KMS-11 (cell line): ENCODE measurements around the gene MFN1.

ENCODE experiments used
- H2AFZ ChIP-seq: fragments of 200-600 bp; sonication (generic); 2 replicates; pipeline ENCODE4 v1.6.1; 2016; ENCODE audit warnings: antibody characterized with exemption, mixed run types, low read depth
- H3K27ac ChIP-seq: fragments of 200-600 bp; sonication (generic); 2 replicates; pipeline ENCODE4 v1.6.1; 2016; ENCODE audit warnings: mild to moderate bottlenecking, mixed run types
- H3K27me3 ChIP-seq: fragments of 200-600 bp; sonication (generic); 2 replicates; pipeline ENCODE4 v1.6.1; 2017; ENCODE audit warnings: mild to moderate bottlenecking, low read depth, mixed run types, moderate library complexity; ENCODE audit not compliant: insufficient read depth
- H3K36me3 ChIP-seq: fragments of 200-600 bp; sonication (generic); 2 replicates; pipeline ENCODE4 v1.6.1; 2017; ENCODE audit warnings: mild to moderate bottlenecking, mixed run types; ENCODE audit not compliant: insufficient read depth
- H3K4me1 ChIP-seq: fragments of 200-600 bp; sonication (generic); 2 replicates; pipeline ENCODE4 v1.6.1; 2016; ENCODE audit warnings: mild to moderate bottlenecking, low read depth, mixed run types; ENCODE audit not compliant: poor library complexity, severe bottlenecking
- H3K4me2 ChIP-seq: fragments of 200-600 bp; sonication (generic); 2 replicates; pipeline ENCODE4 v1.7.0; 2016; ENCODE audit warnings: mild to moderate bottlenecking, mixed run types
- H3K4me3 ChIP-seq: fragments of 200-600 bp; sonication (generic); IDR thresholded peaks from 2 replicates; pipeline ENCODE4 v1.6.1; 2017; ENCODE audit warnings: low read depth, low read length, mixed read lengths; ENCODE audit not compliant: insufficient read depth
- H3K79me2 ChIP-seq: fragments of 200-600 bp; sonication (generic); 2 replicates; pipeline ENCODE4 v1.6.1; 2016; ENCODE audit warnings: low read depth, mixed run types; ENCODE audit not compliant: insufficient read depth
- H3K9ac ChIP-seq: fragments of 200-600 bp; sonication (generic); 2 replicates; pipeline ENCODE4 v1.6.1; 2016; ENCODE audit warnings: mild to moderate bottlenecking, mixed run types
- H4K20me1 ChIP-seq: fragments of 200-600 bp; sonication (generic); 2 replicates; pipeline ENCODE4 v1.6.1; 2016; ENCODE audit warnings: mild to moderate bottlenecking, mixed run types; ENCODE audit not compliant: insufficient read depth
- TF ChIP-seq, protein P1 (sequence below): fragments of 200-600 bp; sonication (generic); conservative IDR thresholded peaks from 2 replicates; pipeline ENCODE4 v1.6.1; 2017; ENCODE audit warnings: low read depth, mild to moderate bottlenecking, antibody characterized with exemption, low read length, moderate library complexity, mixed read lengths

The MFN1 gene

DNA sequence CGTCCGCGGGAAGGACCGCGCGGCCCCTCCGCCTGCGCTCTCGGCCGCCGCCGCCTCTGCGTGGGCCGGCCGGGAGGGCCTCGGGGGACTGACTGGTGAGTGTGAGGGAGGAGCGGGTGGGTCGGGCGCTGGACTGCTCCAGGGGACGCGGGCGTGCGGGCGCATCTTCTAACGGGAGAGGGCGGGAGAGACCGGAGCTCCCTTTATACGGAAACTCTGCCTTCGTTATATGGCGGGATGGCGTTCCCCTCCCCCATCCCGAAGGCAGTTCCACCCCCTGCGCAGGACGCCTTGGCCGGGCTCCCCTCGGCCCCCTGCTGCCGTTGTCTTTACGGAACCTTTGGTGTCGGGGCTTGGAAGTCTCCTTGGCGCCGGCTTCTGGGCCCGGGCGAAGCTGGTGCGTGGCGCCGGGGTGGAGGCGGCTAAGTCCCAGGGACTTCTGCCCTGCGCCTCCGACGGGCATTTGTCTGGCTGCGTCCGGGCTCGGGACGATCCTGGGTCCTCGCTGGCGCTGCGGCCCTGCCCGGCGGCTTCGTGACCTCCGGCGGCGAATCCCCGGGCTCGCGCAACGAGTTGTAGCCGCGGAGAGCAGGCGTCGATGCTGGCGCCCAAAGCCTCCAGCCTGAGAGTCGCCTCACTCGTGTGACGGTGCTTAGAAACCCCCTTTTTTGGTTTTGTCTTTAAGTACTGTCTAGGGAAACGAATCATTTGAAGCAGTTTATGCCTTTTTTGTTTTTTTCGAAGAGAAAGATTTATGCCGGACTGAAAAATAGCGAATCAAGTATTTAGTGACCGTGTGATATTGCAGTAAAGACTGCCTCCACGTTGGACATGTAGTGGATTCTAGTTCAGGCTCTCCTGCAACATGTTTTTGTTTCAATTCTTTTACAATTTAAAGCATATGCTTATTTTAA, 24.1 kb upstream of the MFN1 start:
- Histone ChIP-seq H3K27me3 (no peaks in the 10 kb centered on the region), H3K4me3 (peak overlapping the region; percentile 64), H3K27ac (peak overlapping the region; percentile 86), H3K9ac (peak overlapping the region; percentile 92), H3K79me2 (peaks cover 53% of the 10 kb centered on the region), H2AFZ (peak overlapping the region; percentile 98), H4K20me1 (no peaks in the 10 kb centered on the region), H3K36me3 (peaks cover 8% of the 10 kb centered on the region; the same call in 1 of the 2 replicates), H3K4me1 (peaks cover 33% of the 10 kb centered on the region), H3K4me2 (peak overlapping the region; percentile 58)
- TF ChIP-seq, protein P1, sequence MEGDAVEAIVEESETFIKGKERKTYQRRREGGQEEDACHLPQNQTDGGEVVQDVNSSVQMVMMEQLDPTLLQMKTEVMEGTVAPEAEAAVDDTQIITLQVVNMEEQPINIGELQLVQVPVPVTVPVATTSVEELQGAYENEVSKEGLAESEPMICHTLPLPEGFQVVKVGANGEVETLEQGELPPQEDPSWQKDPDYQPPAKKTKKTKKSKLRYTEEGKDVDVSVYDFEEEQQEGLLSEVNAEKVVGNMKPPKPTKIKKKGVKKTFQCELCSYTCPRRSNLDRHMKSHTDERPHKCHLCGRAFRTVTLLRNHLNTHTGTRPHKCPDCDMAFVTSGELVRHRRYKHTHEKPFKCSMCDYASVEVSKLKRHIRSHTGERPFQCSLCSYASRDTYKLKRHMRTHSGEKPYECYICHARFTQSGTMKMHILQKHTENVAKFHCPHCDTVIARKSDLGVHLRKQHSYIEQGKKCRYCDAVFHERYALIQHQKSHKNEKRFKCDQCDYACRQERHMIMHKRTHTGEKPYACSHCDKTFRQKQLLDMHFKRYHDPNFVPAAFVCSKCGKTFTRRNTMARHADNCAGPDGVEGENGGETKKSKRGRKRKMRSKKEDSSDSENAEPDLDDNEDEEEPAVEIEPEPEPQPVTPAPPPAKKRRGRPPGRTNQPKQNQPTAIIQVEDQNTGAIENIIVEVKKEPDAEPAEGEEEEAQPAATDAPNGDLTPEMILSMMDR, result no peak

DNA sequence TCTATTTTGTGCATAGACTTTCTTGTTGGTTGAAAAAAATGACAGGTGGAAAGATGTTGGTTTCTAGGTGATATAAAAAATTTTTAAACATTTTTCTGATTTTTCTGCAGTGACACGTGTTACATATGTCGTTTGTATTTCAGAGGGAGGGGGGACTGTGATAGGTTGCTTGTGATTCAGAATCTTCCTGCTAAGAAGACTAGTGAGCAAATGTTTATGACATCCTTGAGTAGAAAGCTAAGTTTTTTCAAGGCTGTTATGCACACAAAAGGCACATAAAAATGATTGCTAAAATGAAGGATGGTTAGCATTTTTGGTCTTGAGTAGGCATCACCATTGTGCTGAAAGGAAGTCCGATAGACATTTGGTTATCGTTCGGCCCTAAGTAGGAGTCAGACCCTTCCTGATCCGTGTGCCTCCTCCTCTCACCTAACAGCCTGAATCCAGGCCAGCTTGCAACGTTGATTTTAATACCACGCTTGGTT, 23.2 kb upstream of the MFN1 start:
- Histone ChIP-seq H3K9ac (peak overlapping the region; percentile 92), H3K4me1 (peaks cover 33% of the 10 kb centered on the region), H3K27me3 (no peaks in the 10 kb centered on the region), H3K79me2 (peaks cover 54% of the 10 kb centered on the region), H2AFZ (0 out of 2 replicates have a peak overlapping the region, but pooled peaks have one; percentile 98), H3K36me3 (peaks cover 13% of the 10 kb centered on the region; the same call in 1 of the 2 replicates), H3K27ac (peak overlapping the region; percentile 86), H3K4me3 (no peak overlapping the region), H4K20me1 (no peaks in the 10 kb centered on the region), H3K4me2 (peak overlapping the region; percentile 58)
- TF ChIP-seq, protein P1, result no peak

DNA sequence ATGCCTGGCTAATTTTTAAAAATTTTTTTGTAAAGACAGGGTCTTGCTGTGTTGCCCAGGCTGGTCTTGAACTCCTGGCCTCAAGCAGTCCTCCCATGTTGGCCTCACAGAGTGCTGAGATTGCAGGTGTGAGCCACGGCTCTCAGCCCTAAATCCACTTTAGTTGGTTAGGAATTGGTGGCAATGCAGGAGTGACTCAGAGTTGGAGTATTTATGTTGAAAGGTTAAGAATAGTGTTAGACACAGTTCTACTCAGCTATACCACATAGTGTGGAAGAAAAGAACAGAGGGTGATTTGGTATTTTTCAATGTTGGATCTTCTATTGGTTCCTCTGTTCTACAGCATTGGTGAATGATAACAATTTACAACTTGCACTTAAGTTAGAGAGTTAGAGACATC, 17.1 kb upstream of the MFN1 start:
- Histone ChIP-seq H3K4me1 (peaks cover 5% of the 10 kb centered on the region), H3K4me3 (no peak overlapping the region), H3K79me2 (peaks cover 31% of the 10 kb centered on the region), H2AFZ (no peak overlapping the region), H3K9ac (no peak overlapping the region), H4K20me1 (no peaks in the 10 kb centered on the region), H3K27ac (no peak overlapping the region), H3K36me3 (peaks cover 16% of the 10 kb centered on the region; the same call in 1 of the 2 replicates), H3K27me3 (no peaks in the 10 kb centered on the region), H3K4me2 (no peak overlapping the region)
- TF ChIP-seq, protein P1, result no peak

DNA sequence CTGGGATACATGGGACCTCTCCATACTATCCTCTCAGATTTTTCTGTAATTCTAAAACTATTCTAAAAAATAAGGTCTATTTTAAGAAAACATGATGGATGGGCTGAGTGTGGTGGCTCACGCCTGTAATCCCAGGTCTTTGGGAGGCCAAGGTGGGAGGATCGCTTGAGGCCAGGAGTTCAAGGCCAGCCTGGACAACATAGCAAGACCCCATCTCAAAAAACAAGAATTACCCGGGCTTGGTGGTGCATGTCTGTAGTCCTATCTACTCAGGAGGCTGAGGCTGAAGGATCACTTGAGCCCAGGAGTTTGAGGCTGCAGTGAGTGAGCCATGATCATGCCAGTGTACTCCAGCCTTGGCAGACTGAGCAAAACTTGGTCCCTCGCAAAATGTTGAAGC, 15.3 kb upstream of the MFN1 start:
- H3K9ac ChIP-seq, result no peak overlapping the region
- no peak overlapping the region for H3K4me2 ChIP-seq
- H3K36me3 ChIP-seq, result peaks cover 16% of the 10 kb centered on the region; the same call in 1 of the 2 replicates
- no peak overlapping the region for H3K4me3 ChIP-seq
- H2AFZ ChIP-seq, result no peak overlapping the region
- H3K79me2 ChIP-seq, result peaks cover 13% of the 10 kb centered on the region
- H4K20me1 ChIP-seq, result no peaks in the 10 kb centered on the region
- H3K4me1 ChIP-seq, result no peaks in the 10 kb centered on the region
- no peaks in the 10 kb centered on the region for H3K27me3 ChIP-seq
- H3K27ac ChIP-seq, result no peak overlapping the region
- TF ChIP-seq, protein P1, result no peak
